K562 (cell line): Measurements from ENCODE around the gene WNT6. TPM values are rescaled to one million over a fixed set of nuclear protein-coding genes. Genes with fewer than 3 reads are reported as not detected.

Source experiments
- ATAC-seq: fragments of 200-7000 bp; cut with Tn5 transposase; 3 replicates; pipeline ENCODE4 v1.9.1; 2020; ENCODE audit warnings: moderate library complexity
- BruUV-seq: library from RNA; stranded (reverse); fragments of 400-500 nt; replicated peaks from 2 replicates; lab custom pipeline; 2021; lab: Mats Ljungman, UMichigan
- CTCF ChIA-PET: fragments of 300-600 bp; formaldehyde crosslinking; extraction: SDS; loops from one replicate; lab custom pipeline; 2021; ENCODE audit warnings: low intra/inter-chr PET ratio; lab: Yijun Ruan, JAX
- POLR2A ChIA-PET: fragments of 300-600, 350-650 bp; sonication (Branson Sonifier 250); formaldehyde crosslinking; extraction: SDS; loops from one replicate; lab custom pipeline; 2021; ENCODE audit warnings: antibody characterized with exemption, inconsistent platforms; lab: Yijun Ruan, JAX
- DNase-seq, 4 experiments: peaks; one replicate each; pipeline versions ENCODE4 v3.0.0 to v3.0.0-alpha.2; 2011 to 2018; ENCODE audit warnings: low spot score in 3 of 4, mixed read lengths in 3 of 4; ENCODE audit errors: extremely low read depth in 1 of 4
- FAIRE-seq: peaks from 2 replicates; lab custom pipeline; 2011; peaks lifted over from hg19 to GRCh38; lab: Jason Lieb, UNC
- H2AFZ ChIP-seq: 2 replicates; pipeline ENCODE4 v1.6.0; 2011; ENCODE audit warnings: low read depth, low read length, control low read depth, inconsistent platforms
- H3K27ac ChIP-seq: fragments of 200-600 bp; 3 replicates; pipeline ENCODE4 v1.8.0; 2011; ENCODE audit warnings: low read depth, mild to moderate bottlenecking, control low read depth, inconsistent platforms, low read length, moderate library complexity, mixed read lengths; ENCODE audit errors: extremely low read depth
- H3K27me3 ChIP-seq, 2 experiments: fragments of 300-600 bp in 1 of 2; 2 replicates in 1 of 2; 3 replicates in 1 of 2; pipeline versions ENCODE4 v1.6.0 to v1.8.0; 2011; ENCODE audit warnings: inconsistent platforms in 2 of 2, low read length in 2 of 2, mild to moderate bottlenecking in 1 of 2, mixed read lengths in 1 of 2, moderate library complexity in 1 of 2; ENCODE audit not compliant: control insufficient read depth in 2 of 2, insufficient read depth in 2 of 2
- H3K36me3 ChIP-seq: fragments of 300-600 bp; 3 replicates; pipeline ENCODE4 v1.8.0; 2011; ENCODE audit warnings: mild to moderate bottlenecking, low read length, inconsistent platforms; ENCODE audit not compliant: control insufficient read depth, insufficient read depth
- H3K4me1 ChIP-seq, 2 experiments: fragments of 200-600 bp in 1 of 2; replicated peaks in 1 of 2; 2 replicates in 1 of 2; 3 replicates in 1 of 2; pipeline versions ENCODE4 v1.5.1 to v1.8.0; 2011; ENCODE audit warnings: inconsistent platforms in 2 of 2, low read length in 2 of 2, mild to moderate bottlenecking in 1 of 2, mixed read lengths in 1 of 2, moderate library complexity in 1 of 2; ENCODE audit not compliant: control insufficient read depth in 2 of 2, insufficient read depth in 2 of 2
- H3K4me2 ChIP-seq: 2 replicates; pipeline ENCODE4 v1.6.1; 2011; ENCODE audit warnings: low read length, control low read depth, inconsistent platforms, mixed read lengths; ENCODE audit not compliant: insufficient read depth
- H3K4me3 ChIP-seq: fragments of 200-600 bp; sonication (generic), shearing (Covaris generic); 2 replicates; pipeline ENCODE4 v1.5.1; 2016; ENCODE audit warnings: control low read depth, inconsistent platforms
- H3K79me2 ChIP-seq: fragments of 200-600 bp; 3 replicates; pipeline ENCODE4 v1.8.0; 2011; ENCODE audit warnings: low read length, inconsistent platforms; ENCODE audit not compliant: control insufficient read depth, insufficient read depth
- H3K9ac ChIP-seq, 2 experiments: 2 replicates each; pipeline versions ENCODE4 v1.6.0 to v1.6.1; 2011; ENCODE audit warnings: low read depth in 2 of 2, low read length in 2 of 2, control low read depth in 1 of 2, inconsistent platforms in 1 of 2, mild to moderate bottlenecking in 1 of 2, mixed read lengths in 1 of 2; ENCODE audit not compliant: insufficient read depth in 1 of 2
- H3K9me1 ChIP-seq: one replicate; pipeline ENCODE4 v1.6.0; 2011; ENCODE audit warnings: inconsistent platforms, mild to moderate bottlenecking, low read length, moderate library complexity; ENCODE audit not compliant: control insufficient read depth, insufficient read depth
- H3K9me3 ChIP-seq: replicated peaks from 2 replicates; pipeline ENCODE4 v1.5.1; 2011; ENCODE audit warnings: low read depth, low read length, inconsistent platforms; ENCODE audit not compliant: control insufficient read depth, insufficient read depth
- H4K20me1 ChIP-seq: replicated peaks from 2 replicates; pipeline ENCODE4 v1.6.1; 2011; ENCODE audit warnings: low read length, inconsistent platforms, mixed read lengths; ENCODE audit not compliant: control insufficient read depth, insufficient read depth
- BRD4 ChIP-seq: fragments of 200-600 bp; sonication (generic); IDR thresholded peaks from 2 replicates; pipeline ENCODE4 v1.6.1; 2017; ENCODE audit warnings: inconsistent platforms
- DIDO1 ChIP-seq: fragments of 450-650 bp; IDR thresholded peaks from 2 replicates; pipeline ENCODE4 v1.6.1; 2016; ENCODE audit warnings: low read depth, missing biosample characterization, missing genetic modification characterization
- NFRKB ChIP-seq: fragments of 450-650 bp; IDR thresholded peaks from 2 replicates; pipeline ENCODE4 v1.6.1; 2016; ENCODE audit warnings: low read depth
- POLR2AphosphoS2 ChIP-seq: IDR thresholded peaks from 2 replicates; pipeline ENCODE4 v1.6.1; 2012; ENCODE audit warnings: low read length, improper control_type of control experiment
- SRSF3 ChIP-seq: fragments of 200-400 bp; formaldehyde crosslinking; IDR thresholded peaks from 2 replicates; pipeline ENCODE4 v1.6.1; 2016; ENCODE audit warnings: mild to moderate bottlenecking, low read length, moderate library complexity; ENCODE audit not compliant: insufficient read depth
- ZFP36 ChIP-seq: fragments of 150-350 bp; IDR thresholded peaks from 2 replicates; pipeline ENCODE4 v1.6.1; 2018; ENCODE audit warnings: low read length, low read depth; ENCODE audit not compliant: partially characterized antibody
- WGBS: fragments of 100-300 bp; shearing (Covaris generic); methylation state at CpG from one replicate; pipeline ENCODE4 v1.1.6; 2016; ENCODE audit warnings: low coverage, mixed read lengths; ENCODE audit not compliant: insufficient coverage; ENCODE audit errors: missing lambda C conversion rate; 5-methylcytosine and 5-hydroxymethylcytosine counted together
- in situ Hi-C: fragments of 300-500 bp; cut with MboI; formaldehyde crosslinking; loops from 4 replicates; pipeline ENCODE4 v1.15.0; 2018; ENCODE audit warnings: inconsistent platforms, mixed read lengths
- intact Hi-C: fragments of 100-400 bp; cut with micrococcal nuclease; formaldehyde crosslinking; loops from 2 replicates; pipeline ENCODE4 v1.14.2; 2022
- polyA plus RNA-seq, 8 experiments: library from polyadenylated mRNA; depleted of rRNA in 4 of 8; stranded (reverse) in 5 of 8; unstranded in 3 of 8; fragments of >200 nt; fragmentation: Nextera tagmentation in 2 of 8; fragmentation: Illumina TruSeq in 1 of 8; extraction: Ambion mirVana in 2 of 8; extraction: Trizol in 1 of 8; gene quantifications; 2 replicates each; pipeline versions ENCODE4 v1.2.1 to v1.2.3, GENCODE V29; 2011 to 2014; ENCODE audit warnings: inconsistent platforms in 1 of 8, missing spikeins in 1 of 8
- total RNA-seq, 7 experiments: library from RNA; depleted of rRNA in 6 of 7; stranded (reverse); fragments of >200 nt in 6 of 7; fragmentation: Illumina TruSeq in 2 of 7; extraction: Trizol in 2 of 7; gene quantifications; 2 replicates each; pipeline versions ENCODE4 v1.2.1 to v1.2.3, GENCODE V29; 2011 to 2021; ENCODE audit warnings: low replicate concordance in 1 of 7
- TF ChIP-seq, protein P1 (sequence below), 2 experiments: fragments of 150-350 bp in 1 of 2; IDR thresholded peaks; 2 replicates each; pipeline ENCODE4 v1.6.1; 2012 to 2016; ENCODE audit warnings: low read depth in 2 of 2, low read length in 2 of 2, mild to moderate bottlenecking in 1 of 2, moderate library complexity in 1 of 2
- TF ChIP-seq, protein P2 (sequence below): fragments of 250-450 bp; sonication (Bioruptor Pico); IDR thresholded peaks from 2 replicates; pipeline ENCODE4 v1.4.0; 2020
- TF ChIP-seq, protein P3 (sequence below): sonication (generic); formaldehyde crosslinking; IDR thresholded peaks from 2 replicates; pipeline ENCODE4 v1.8.1; 2023; ENCODE audit warnings: mild to moderate bottlenecking, missing genetic modification reagents, moderate library complexity
- TF ChIP-seq, protein P4 (sequence below): sonication (generic); formaldehyde crosslinking; IDR thresholded peaks from 2 replicates; pipeline ENCODE4 v1.8.0; 2023; ENCODE audit warnings: mild to moderate bottlenecking, missing genetic modification reagents

WNT6 gene
- total and polyA plus RNA-seq, 9 of the 15 experiments (the other 6 are each of a cell fraction or from before 2014, with no cell fraction given), result not detected

DNA sequence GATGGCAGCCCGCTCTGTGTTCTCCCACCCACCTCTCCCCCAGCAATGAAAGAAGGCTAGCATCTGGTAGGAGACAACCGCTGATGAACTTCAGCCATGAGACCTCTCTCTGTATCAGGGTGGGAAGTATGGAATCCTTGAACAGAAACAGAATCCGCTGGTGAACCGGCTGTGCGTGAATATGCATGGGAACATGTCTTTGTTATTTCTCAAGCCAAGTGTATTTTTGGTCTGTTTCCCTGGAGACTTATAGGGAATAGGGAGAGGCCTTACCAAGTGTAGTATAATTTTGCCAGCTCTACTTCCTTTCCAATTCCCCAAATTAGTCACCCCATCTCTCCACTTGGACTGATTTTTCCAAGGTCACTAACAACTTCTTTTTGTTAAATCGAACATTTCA lies 51.1 kb downstream of the WNT6 start:
- WGBS, result 39% methylated on average over 5 of the region's 6 CpGs
- Histone ChIP-seq H3K9me3 (no peaks in the 10 kb centered on the region), H3K27me3 (peaks cover 3 to 4% of the 10 kb centered on the region in 2 experiments; a peak in 1 of 5 replicates), H4K20me1 (no peaks in the 10 kb centered on the region), H2AFZ (peak overlapping the region; percentile 74), H3K79me2 (peaks cover 14% of the 10 kb centered on the region; the same call in 2 of the 3 replicates), H3K4me3 (peak overlapping the region; percentile 12), H3K9me1 (no peaks in the 10 kb centered on the region), H3K9ac (peak overlapping the region; percentile 64 to 77; a peak in 2 of 4 replicates), H3K4me1 (peaks cover 10 to 11% of the 10 kb centered on the region in 2 experiments; a peak in 3 of 5 replicates), H3K36me3 (no peaks in the 10 kb centered on the region), H3K4me2 (peak overlapping the region; percentile 76), H3K27ac (peak overlapping the region; percentile 37; the same call in 2 of the 3 replicates)
- no peak for TF ChIP-seq DIDO1 (tag)
- TF ChIP-seq ZFP36, result no peak
- TF ChIP-seq NFRKB, result no peak
- TF ChIP-seq BRD4, result no peak
- TF ChIP-seq, protein P1, sequence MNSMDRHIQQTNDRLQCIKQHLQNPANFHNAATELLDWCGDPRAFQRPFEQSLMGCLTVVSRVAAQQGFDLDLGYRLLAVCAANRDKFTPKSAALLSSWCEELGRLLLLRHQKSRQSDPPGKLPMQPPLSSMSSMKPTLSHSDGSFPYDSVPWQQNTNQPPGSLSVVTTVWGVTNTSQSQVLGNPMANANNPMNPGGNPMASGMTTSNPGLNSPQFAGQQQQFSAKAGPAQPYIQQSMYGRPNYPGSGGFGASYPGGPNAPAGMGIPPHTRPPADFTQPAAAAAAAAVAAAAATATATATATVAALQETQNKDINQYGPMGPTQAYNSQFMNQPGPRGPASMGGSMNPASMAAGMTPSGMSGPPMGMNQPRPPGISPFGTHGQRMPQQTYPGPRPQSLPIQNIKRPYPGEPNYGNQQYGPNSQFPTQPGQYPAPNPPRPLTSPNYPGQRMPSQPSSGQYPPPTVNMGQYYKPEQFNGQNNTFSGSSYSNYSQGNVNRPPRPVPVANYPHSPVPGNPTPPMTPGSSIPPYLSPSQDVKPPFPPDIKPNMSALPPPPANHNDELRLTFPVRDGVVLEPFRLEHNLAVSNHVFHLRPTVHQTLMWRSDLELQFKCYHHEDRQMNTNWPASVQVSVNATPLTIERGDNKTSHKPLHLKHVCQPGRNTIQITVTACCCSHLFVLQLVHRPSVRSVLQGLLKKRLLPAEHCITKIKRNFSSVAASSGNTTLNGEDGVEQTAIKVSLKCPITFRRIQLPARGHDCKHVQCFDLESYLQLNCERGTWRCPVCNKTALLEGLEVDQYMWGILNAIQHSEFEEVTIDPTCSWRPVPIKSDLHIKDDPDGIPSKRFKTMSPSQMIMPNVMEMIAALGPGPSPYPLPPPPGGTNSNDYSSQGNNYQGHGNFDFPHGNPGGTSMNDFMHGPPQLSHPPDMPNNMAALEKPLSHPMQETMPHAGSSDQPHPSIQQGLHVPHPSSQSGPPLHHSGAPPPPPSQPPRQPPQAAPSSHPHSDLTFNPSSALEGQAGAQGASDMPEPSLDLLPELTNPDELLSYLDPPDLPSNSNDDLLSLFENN (IDR thresholded peaks at IDR 0.05; ENCODE audit: low read depth in 2 of 2, low read length in 2 of 2), result no peak
- TF ChIP-seq SRSF3, result no peak
- TF ChIP-seq, protein P2, sequence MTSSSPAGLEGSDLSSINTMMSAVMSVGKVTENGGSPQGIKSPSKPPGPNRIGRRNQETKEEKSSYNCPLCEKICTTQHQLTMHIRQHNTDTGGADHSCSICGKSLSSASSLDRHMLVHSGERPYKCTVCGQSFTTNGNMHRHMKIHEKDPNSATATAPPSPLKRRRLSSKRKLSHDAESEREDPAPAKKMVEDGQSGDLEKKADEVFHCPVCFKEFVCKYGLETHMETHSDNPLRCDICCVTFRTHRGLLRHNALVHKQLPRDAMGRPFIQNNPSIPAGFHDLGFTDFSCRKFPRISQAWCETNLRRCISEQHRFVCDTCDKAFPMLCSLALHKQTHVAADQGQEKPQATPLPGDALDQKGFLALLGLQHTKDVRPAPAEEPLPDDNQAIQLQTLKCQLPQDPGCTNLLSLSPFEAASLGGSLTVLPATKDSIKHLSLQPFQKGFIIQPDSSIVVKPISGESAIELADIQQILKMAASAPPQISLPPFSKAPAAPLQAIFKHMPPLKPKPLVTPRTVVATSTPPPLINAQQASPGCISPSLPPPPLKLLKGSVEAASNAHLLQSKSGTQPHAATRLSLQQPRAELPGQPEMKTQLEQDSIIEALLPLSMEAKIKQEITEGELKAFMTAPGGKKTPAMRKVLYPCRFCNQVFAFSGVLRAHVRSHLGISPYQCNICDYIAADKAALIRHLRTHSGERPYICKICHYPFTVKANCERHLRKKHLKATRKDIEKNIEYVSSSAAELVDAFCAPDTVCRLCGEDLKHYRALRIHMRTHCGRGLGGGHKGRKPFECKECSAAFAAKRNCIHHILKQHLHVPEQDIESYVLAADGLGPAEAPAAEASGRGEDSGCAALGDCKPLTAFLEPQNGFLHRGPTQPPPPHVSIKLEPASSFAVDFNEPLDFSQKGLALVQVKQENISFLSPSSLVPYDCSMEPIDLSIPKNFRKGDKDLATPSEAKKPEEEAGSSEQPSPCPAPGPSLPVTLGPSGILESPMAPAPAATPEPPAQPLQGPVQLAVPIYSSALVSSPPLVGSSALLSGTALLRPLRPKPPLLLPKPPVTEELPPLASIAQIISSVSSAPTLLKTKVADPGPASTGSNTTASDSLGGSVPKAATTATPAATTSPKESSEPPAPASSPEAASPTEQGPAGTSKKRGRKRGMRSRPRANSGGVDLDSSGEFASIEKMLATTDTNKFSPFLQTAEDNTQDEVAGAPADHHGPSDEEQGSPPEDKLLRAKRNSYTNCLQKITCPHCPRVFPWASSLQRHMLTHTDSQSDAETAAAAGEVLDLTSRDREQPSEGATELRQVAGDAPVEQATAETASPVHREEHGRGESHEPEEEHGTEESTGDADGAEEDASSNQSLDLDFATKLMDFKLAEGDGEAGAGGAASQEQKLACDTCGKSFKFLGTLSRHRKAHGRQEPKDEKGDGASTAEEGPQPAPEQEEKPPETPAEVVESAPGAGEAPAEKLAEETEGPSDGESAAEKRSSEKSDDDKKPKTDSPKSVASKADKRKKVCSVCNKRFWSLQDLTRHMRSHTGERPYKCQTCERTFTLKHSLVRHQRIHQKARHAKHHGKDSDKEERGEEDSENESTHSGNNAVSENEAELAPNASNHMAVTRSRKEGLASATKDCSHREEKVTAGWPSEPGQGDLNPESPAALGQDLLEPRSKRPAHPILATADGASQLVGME (CRISPR knock-in tag), result no peak
- TF ChIP-seq, protein P3, sequence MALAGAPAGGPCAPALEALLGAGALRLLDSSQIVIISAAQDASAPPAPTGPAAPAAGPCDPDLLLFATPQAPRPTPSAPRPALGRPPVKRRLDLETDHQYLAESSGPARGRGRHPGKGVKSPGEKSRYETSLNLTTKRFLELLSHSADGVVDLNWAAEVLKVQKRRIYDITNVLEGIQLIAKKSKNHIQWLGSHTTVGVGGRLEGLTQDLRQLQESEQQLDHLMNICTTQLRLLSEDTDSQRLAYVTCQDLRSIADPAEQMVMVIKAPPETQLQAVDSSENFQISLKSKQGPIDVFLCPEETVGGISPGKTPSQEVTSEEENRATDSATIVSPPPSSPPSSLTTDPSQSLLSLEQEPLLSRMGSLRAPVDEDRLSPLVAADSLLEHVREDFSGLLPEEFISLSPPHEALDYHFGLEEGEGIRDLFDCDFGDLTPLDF, result no peak
- TF ChIP-seq POLR2AphosphoS2, result no peak
- TF ChIP-seq, protein P4, sequence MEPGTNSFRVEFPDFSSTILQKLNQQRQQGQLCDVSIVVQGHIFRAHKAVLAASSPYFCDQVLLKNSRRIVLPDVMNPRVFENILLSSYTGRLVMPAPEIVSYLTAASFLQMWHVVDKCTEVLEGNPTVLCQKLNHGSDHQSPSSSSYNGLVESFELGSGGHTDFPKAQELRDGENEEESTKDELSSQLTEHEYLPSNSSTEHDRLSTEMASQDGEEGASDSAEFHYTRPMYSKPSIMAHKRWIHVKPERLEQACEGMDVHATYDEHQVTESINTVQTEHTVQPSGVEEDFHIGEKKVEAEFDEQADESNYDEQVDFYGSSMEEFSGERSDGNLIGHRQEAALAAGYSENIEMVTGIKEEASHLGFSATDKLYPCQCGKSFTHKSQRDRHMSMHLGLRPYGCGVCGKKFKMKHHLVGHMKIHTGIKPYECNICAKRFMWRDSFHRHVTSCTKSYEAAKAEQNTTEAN (CRISPR knock-in tag), result no peak
- FAIRE-seq, result no peak
- CTCF ChIA-PET, result no interaction called here
- POLR2A ChIA-PET, result interaction anchor here (0.6 to 0.7 kb wide), 2 partner anchors 80 to 471 kb away, joined by 3 read pairs; no protein-coding TSS in a partner anchor
- in situ Hi-C loops (no loop called here), intact Hi-C loops (no loop called here)
- ATAC-seq, result no peak
- no TSS peak for BruUV-seq
- DNase-seq, result no peak
